GM12801 (cell line): ENCODE results near the gene CFAP70.

ENCODE experiments used
- TF ChIP-seq, protein P1 (sequence below): IDR thresholded peaks from one replicate; pipeline ENCODE4 v1.5.1; 2011; ENCODE audit warnings: control low read depth; ENCODE audit not compliant: insufficient read length; ENCODE audit errors: extremely low read depth

Gene CFAP70

DNA sequence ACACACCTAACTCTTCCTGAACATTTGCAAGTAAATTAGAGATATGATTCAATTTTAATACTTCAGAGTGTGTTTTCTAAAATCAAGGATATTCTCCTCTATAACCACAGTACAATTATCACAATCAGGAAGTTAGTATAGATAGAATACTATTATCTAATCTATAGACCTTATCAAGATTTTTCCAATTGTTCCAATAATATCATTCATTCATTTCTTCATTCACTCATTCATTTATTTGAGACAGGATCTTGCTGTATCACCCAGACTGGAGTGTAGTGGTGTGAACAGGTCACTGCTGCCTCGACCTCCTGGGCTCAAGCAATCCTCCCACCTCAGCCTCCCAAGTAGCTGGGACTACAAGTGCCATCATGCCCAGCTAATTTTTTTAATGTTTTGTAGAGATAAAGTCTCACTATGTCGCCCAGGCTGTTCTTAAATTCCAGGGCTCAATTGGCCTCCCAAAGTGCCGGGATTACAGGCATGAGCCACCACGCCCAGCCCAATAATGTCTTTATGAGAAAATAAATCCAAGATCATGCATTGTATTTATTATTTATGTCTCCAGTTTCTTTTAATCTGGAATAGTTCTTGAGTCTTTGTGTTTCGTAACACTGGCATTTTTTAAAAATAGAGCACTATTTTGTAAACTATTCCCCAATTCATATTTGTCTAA lies 95.6 kb downstream of the CFAP70 start:
- TF ChIP-seq, protein P1, sequence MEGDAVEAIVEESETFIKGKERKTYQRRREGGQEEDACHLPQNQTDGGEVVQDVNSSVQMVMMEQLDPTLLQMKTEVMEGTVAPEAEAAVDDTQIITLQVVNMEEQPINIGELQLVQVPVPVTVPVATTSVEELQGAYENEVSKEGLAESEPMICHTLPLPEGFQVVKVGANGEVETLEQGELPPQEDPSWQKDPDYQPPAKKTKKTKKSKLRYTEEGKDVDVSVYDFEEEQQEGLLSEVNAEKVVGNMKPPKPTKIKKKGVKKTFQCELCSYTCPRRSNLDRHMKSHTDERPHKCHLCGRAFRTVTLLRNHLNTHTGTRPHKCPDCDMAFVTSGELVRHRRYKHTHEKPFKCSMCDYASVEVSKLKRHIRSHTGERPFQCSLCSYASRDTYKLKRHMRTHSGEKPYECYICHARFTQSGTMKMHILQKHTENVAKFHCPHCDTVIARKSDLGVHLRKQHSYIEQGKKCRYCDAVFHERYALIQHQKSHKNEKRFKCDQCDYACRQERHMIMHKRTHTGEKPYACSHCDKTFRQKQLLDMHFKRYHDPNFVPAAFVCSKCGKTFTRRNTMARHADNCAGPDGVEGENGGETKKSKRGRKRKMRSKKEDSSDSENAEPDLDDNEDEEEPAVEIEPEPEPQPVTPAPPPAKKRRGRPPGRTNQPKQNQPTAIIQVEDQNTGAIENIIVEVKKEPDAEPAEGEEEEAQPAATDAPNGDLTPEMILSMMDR = no peak

DNA sequence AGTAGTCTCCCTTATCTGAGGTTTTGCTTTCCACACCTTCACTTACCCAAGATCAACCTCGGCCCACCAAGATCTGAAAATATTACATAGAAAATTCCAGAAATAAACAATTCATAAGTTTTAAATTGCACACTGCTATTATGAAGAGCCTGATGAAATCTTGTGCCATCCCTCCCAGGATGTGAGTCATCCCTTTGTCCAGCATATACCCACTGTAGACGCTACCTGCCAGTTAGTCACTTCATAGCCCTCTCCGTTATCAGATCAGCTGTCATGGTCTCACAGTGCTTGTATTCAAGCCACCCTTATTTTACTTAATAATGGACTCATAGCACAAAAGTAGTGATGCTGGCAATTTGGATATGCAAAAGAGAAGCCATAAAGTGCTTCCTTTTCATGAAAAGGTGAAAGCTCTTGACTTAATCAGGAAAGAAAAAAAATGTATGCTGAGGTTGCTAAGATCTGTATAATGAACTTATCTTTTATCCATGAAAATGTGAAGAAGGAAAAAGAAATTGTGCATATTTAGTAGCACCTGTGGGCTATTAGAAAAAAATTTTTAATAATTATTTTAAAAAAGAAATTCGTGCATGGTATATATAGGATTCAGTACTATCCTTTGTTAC lies 96.4 kb downstream of the CFAP70 start:
- TF ChIP-seq, protein P1 = no peak

DNA sequence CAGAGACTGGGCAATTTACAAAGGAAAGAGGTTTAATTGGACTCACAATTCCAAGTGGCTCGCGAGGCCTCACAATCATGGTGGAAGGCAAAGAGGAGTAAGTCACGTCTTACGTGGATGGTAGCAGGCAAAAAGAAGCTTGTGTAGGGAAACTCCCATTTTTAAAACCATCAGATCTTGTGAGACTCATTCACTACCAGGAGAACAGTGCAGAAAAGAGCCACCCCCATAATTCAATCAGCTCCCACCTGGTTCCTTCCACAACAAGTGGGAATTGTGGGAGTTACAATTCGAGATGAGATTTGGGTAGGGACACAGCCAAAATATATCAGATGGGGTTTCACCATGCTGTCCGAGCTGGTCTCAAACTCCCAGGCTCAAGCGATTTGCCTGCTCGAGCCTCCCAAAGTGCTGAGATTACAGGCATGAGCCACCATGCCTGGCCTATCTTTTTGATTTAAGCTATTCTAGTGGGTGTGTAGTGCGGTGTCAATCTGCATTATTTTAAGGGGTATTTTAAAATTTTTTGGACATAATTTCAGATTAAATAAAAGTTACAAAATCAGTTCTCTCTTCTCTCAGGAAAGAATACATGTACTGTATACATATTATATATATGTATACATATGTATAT lies 97.2 kb downstream of the CFAP70 start:
- TF ChIP-seq, protein P1 = no peak

DNA sequence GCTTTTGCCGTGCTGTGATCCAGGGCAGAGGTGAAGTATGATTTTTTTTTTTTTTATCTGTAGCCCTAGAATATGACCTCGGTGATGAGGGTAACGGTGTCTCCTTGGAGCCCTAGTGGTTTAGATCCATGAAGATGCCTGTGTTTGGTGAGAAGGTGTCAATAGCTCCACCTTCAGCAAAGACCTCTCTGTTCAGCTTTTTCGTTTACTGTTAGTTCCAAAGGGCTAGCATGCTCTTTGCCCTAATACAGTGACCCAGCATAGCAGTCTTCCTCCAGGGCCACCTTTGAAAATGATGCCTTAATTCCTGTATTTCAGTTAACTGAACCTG lies 105.5 kb downstream of the CFAP70 start:
- TF ChIP-seq, protein P1 = no peak

DNA sequence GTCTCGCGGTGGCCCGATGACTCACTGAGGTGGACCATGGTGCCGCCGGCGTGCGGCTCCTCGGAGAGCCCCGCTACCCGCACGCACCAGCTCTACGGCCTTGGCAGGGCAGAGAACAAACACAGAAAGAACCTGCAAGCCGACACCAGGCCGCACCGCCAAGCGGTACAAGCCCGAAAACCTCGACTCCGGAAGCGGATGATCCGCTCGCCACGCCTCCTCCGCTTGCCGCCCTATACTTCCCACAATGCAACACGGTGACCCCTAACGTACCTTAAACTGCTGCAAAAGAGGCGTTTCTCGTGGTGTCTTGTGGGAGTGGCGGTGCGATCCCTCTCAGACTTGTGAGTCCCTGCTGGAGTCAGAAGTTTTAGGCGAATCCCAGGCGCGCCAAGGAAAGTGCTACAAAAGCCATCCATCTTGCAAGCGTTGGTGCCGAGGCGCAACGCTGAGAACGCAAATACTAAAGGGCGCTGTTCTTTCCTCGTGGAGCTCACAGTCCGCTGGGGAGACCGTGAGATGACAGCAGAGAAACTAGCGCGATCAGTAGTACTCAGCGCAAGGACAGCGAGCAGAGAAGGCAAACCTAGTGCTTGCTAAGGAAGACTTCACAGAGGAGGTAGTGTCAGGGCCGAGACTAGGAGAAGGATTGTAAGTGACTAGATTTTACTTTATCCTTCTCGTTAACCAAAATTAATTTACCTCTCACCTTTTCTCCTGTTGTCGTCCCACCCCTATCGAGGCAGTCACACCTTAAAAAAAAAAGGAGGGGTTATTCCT lies 106.0 kb downstream of the CFAP70 start, which contains the start of gene MRPS16:
TSS of gene MRPS16 (minus strand) at position 200 of the 780 bp plus-strand sequence. CDS start at position 38, 162 bp downstream.
- TF ChIP-seq, protein P1 = no peak

DNA sequence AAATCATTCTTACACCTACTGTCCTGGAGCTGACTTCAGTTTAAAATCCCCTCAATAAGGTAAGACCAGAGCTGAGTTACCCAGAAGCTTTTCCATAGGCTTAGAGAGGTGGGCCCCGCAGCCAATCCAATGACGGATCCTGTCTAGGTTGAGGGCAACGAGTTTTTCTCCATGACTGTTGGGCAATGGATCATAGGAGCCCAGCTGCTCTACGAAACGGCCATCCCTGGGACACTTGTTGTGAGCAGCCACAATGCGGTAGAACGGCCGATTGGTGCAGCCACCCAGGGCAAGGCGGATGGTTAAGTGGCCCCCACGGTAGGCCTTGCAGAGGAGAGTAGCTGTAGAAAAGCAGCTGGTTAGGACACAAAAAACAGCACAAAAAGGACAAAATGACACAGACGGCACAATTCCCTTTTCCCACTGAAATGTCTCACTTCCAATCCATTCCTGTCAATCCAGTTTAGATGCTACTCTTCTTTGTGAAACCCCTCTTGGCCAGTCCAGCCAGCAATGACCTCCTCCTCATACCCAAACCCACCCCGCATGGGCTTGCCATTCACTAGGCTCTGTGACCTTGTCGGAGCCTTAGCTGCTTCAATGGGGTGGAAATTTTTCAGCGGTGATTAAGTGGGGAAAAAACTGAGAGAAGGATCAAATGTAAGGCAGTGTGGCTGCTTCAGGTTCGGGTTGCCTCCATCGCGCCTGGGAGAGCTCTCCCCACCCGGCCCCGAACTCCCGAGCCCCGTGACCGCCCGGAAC lies 106.8 kb downstream of the CFAP70 start:
- TF ChIP-seq, protein P1 = no peak
